DOHH2 (cell line): ENCODE data around the gene BHLHE40.

Source experiments
- H3F3A ChIP-seq: fragments of 200-600 bp; sonication (generic), shearing (Covaris generic); 2 replicates; pipeline ENCODE4 v1.6.0; 2016; ENCODE audit warnings: antibody characterized with exemption, mild to moderate bottlenecking; ENCODE audit not compliant: control insufficient read depth, insufficient read depth
- H3K27ac ChIP-seq: fragments of 200-600 bp; sonication (generic); 2 replicates; pipeline ENCODE4 v1.5.1; 2014; ENCODE audit warnings: low read depth, mild to moderate bottlenecking, low read length, moderate library complexity
- H3K27me3 ChIP-seq: fragments of 200-600 bp; sonication (generic); 2 replicates; pipeline ENCODE4 v1.6.1; 2014; ENCODE audit warnings: mild to moderate bottlenecking, low read length, mixed read lengths; ENCODE audit not compliant: control insufficient read depth
- H3K36me3 ChIP-seq: fragments of 200-600 bp; sonication (generic); 2 replicates; pipeline ENCODE4 v1.6.1; 2014; ENCODE audit warnings: mild to moderate bottlenecking, low read length, moderate library complexity, mixed read lengths; ENCODE audit not compliant: control insufficient read depth
- H3K4me1 ChIP-seq: fragments of 200-600 bp; sonication (generic); 2 replicates; pipeline ENCODE4 v1.6.1; 2014; ENCODE audit warnings: mild to moderate bottlenecking, low read length, mixed read lengths; ENCODE audit not compliant: control insufficient read depth
- H3K4me2 ChIP-seq: fragments of 200-600 bp; sonication (generic); 2 replicates; pipeline ENCODE4 v1.6.0; 2014; ENCODE audit warnings: mild to moderate bottlenecking, low read length, moderate library complexity
- H3K4me3 ChIP-seq: fragments of 200-600 bp; sonication (generic); 2 replicates; pipeline ENCODE4 v1.5.1; 2014; ENCODE audit warnings: mild to moderate bottlenecking, low read length, mixed read lengths
- H3K79me2 ChIP-seq: fragments of 200-600 bp; sonication (generic); 2 replicates; pipeline ENCODE4 v1.6.1; 2014; ENCODE audit warnings: mild to moderate bottlenecking, low read length, mixed read lengths; ENCODE audit not compliant: control insufficient read depth
- H3K9me2 ChIP-seq: fragments of 200-600 bp; sonication (generic); replicated peaks from 2 replicates; pipeline ENCODE4 v1.6.1; 2014; ENCODE audit warnings: mild to moderate bottlenecking, low read length, mixed read lengths; ENCODE audit not compliant: control insufficient read depth
- H3K9me3 ChIP-seq: fragments of 200-600 bp; sonication (generic); 2 replicates; pipeline ENCODE4 v1.6.1; 2014; ENCODE audit warnings: antibody characterized with exemption, low read length, mixed read lengths; ENCODE audit not compliant: control insufficient read depth, insufficient read depth
- H4K20me1 ChIP-seq: fragments of 200-600 bp; sonication (generic); 2 replicates; pipeline ENCODE4 v1.6.0; 2014; ENCODE audit warnings: low read depth, mild to moderate bottlenecking, antibody characterized with exemption, low read length, moderate library complexity; ENCODE audit not compliant: control insufficient read depth, insufficient read depth
- EZH2phosphoT487 ChIP-seq: fragments of 200-600 bp; sonication (generic); IDR thresholded peaks from 2 replicates; pipeline ENCODE4 v1.6.1; 2017; ENCODE audit warnings: borderline replicate concordance, mild to moderate bottlenecking, antibody characterized with exemption, low read length, moderate library complexity, mixed read lengths
- TF ChIP-seq, protein P1 (sequence below): fragments of 200-600 bp; sonication (generic); IDR thresholded peaks from one replicate; pipeline ENCODE4 v1.5.1; 2014; ENCODE audit warnings: antibody characterized with exemption, mild to moderate bottlenecking, low read depth, low read length; ENCODE audit not compliant: poor library complexity, severe bottlenecking

The BHLHE40 gene

DNA sequence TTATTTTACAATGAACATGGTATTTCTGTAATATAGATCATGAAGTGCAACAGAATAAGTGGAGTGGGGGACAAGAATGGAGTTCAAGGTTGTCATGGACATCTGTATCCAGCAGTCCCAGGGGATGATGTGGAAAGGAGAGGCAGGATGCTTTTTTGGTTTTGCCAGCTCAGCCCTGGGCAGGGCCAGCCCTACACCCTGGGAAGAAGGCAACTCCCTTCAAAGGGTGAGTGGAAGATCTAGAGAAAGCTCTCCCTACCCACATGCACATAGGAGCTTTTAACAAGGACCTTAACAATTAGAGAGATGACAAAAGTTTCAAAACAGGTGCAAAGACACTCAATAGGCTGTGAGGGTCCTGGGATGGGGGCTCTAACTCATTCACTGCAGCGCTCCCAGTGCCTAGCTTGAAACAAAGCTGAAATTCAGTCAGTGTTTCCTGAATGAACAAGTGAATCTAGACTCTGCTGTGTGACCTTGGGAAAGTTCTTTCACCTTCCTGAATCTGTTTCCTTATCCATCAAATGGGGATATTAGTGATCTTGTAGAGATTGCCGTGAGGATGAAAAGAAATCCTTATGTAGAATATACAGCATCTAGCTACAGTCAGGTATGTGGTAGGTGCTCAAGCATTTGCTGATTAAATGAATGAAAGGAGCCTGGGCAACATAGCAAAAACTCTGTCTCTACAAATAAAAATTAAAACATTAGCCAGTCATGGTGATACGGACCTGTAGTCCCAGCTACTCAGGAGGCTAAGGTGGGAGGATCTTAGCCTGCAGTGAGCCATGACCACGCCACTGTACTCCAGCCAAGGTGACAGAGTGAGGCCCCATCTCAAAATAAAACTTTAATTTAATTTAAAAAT lies 14.3 kb downstream of the BHLHE40 start:
- H3K4me1 ChIP-seq: no peaks in the 10 kb centered on the region
- H3K27ac ChIP-seq: no peak overlapping the region

DNA sequence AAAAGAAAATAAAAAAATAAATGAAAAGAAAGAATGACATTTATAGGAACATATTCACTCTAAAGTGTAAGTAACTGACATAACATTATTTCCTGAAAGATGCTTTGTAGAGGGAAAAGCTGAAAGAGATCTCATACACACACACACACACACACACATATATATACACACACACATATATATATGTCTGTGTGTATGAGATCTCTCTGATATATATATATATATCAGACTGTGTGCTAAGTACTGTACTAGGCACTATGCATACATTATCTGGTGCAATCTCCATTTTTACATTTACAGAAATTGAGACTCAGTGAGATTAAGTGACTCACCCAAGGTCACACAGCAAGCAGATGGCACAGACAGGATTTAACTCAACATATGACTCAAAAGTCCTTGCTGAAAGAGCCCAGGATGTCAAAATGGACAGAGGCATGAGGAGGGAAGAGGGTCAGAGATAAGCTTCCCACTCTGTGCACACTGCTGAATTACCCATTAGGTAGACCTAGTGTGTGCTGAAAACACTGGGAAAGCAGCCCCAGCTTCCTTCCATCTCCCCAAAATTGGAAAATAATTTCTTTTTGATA lies 15.0 kb downstream of the BHLHE40 start:
- H3K4me3 ChIP-seq: no peak overlapping the region
- no peaks in the 10 kb centered on the region for H3K79me2 ChIP-seq
- no peaks in the 10 kb centered on the region for H3K36me3 ChIP-seq
- H3K9me3 ChIP-seq: no peaks in the 10 kb centered on the region
- TF ChIP-seq, protein P1, sequence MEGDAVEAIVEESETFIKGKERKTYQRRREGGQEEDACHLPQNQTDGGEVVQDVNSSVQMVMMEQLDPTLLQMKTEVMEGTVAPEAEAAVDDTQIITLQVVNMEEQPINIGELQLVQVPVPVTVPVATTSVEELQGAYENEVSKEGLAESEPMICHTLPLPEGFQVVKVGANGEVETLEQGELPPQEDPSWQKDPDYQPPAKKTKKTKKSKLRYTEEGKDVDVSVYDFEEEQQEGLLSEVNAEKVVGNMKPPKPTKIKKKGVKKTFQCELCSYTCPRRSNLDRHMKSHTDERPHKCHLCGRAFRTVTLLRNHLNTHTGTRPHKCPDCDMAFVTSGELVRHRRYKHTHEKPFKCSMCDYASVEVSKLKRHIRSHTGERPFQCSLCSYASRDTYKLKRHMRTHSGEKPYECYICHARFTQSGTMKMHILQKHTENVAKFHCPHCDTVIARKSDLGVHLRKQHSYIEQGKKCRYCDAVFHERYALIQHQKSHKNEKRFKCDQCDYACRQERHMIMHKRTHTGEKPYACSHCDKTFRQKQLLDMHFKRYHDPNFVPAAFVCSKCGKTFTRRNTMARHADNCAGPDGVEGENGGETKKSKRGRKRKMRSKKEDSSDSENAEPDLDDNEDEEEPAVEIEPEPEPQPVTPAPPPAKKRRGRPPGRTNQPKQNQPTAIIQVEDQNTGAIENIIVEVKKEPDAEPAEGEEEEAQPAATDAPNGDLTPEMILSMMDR: no peak
- no peak for TF ChIP-seq EZH2phosphoT487
- no peak overlapping the region for H3K27ac ChIP-seq
- no peaks in the 10 kb centered on the region for H4K20me1 ChIP-seq
- H3K9me2 ChIP-seq: no peaks in the 10 kb centered on the region
- H3K27me3 ChIP-seq: peaks cover 17% of the 10 kb centered on the region
- no peaks in the 10 kb centered on the region for H3K4me1 ChIP-seq
- H3F3A ChIP-seq: no peaks in the 10 kb centered on the region
- H3K4me2 ChIP-seq: no peak overlapping the region

More for the DNA sequence above, 14.3 kb downstream of the BHLHE40 start:
- H3K4me3 ChIP-seq: no peak overlapping the region
- TF ChIP-seq, protein P1: no peak
- TF ChIP-seq EZH2phosphoT487: no peak
- no peaks in the 10 kb centered on the region for H3K9me2 ChIP-seq
- H3K9me3 ChIP-seq: no peaks in the 10 kb centered on the region
- H3K27me3 ChIP-seq: peaks cover 18% of the 10 kb centered on the region; the same call in 1 of the 2 replicates
- no peak overlapping the region for H3K4me2 ChIP-seq
- H3K79me2 ChIP-seq: no peaks in the 10 kb centered on the region
- no peaks in the 10 kb centered on the region for H4K20me1 ChIP-seq
- H3F3A ChIP-seq: no peaks in the 10 kb centered on the region
- H3K36me3 ChIP-seq: no peaks in the 10 kb centered on the region

DNA sequence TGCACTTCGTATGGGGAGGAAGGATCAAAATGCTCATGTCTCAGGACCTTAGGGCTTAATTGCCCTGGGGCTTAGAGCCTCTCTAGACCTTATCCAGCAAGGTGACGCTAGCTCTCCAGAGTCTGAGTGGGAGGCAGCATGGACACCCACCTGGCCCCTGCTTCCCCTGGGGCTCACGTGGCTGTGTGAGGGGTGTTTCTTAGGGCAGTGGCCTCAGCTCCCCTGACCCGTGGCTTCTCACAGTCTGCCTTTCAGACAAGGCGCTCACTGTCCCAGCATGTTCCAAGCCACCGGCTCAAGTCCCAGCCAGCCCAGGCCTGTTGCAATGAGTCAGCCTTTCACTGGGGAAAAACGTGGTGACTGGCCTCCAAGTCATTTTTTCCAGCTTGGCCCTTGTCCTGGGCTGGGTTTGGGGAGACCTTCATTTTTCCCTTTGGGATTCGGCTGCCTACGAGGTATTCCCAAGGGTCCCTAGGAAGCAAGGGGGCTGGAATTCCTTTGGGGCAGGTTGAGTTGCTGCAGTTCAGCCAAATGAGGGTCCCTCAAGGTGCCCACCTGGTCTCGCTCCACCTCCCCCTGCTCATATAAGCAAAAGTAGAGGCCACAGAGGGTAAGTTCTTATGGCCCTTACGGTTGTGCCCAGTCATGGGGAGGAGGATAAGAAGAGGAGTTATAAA lies 15.7 kb downstream of the BHLHE40 start:
- H3K36me3 ChIP-seq: no peaks in the 10 kb centered on the region
- H3K9me3 ChIP-seq: no peaks in the 10 kb centered on the region
- no peaks in the 10 kb centered on the region for H3K79me2 ChIP-seq
- no peak overlapping the region for H3K27ac ChIP-seq
- no peaks in the 10 kb centered on the region for H3K4me1 ChIP-seq
- no peaks in the 10 kb centered on the region for H3K9me2 ChIP-seq
- H3K4me3 ChIP-seq: no peak overlapping the region
- peaks cover 20% of the 10 kb centered on the region for H3K27me3 ChIP-seq
- H3F3A ChIP-seq: no peaks in the 10 kb centered on the region
- H3K4me2 ChIP-seq: no peak overlapping the region
- TF ChIP-seq EZH2phosphoT487: no peak
- TF ChIP-seq, protein P1: no peak
- no peaks in the 10 kb centered on the region for H4K20me1 ChIP-seq
